GM21360 (cell line): Measurements from ENCODE around the gene KCNQ1OT1.

ENCODE experiments used
- ATAC-seq: cut with Tn5 transposase; IDR thresholded peaks from one replicate; pipeline ENCODE4 v1.9.1; 2021; ENCODE audit warnings: mild to moderate bottlenecking, moderate library complexity; ENCODE audit not compliant: unreplicated experiment

The KCNQ1OT1 gene

GRCh38 chr11:2561696-2562581 is 137.9 kb downstream of the KCNQ1OT1 start:
- ATAC-seq: no peak

GRCh38 chr11:2559527-2560311 is 140.1 kb downstream of the KCNQ1OT1 start:
- ATAC-seq: no peak

GRCh38 chr11:2558861-2559526 is 140.8 kb downstream of the KCNQ1OT1 start:
- ATAC-seq: no peak

GRCh38 chr11:2558397-2558796 is 141.4 kb downstream of the KCNQ1OT1 start:
- ATAC-seq: no peak
